ENCODE results near the gene TRPV2.

TRPV2 gene

GRCh38 chr17:16406742-16407674 is 8.4 kb upstream of the TRPV2 start:
- DNase-seq (ENCODE audit: extremely low read depth in 1 of 2, low read depth in 1 of 2) = no peak

GRCh38 chr17:16407911-16408588 is 7.3 kb upstream of the TRPV2 start:
- no peak for DNase-seq (ENCODE audit: extremely low read depth in 1 of 2, low read depth in 1 of 2)

GRCh38 chr17:16417399-16417798 is 2.0 kb downstream of the TRPV2 start:
- no peak for DNase-seq (ENCODE audit: extremely low read depth in 1 of 2, low read depth in 1 of 2)

- no peak for DNase-seq (ENCODE audit: extremely low read depth in 1 of 2, low read depth in 1 of 2)
Measured at GRCh38 chr17:16417896-16418684, 2.7 kb downstream of the TRPV2 start.

- DNase-seq (ENCODE audit: extremely low read depth in 1 of 2, low read depth in 1 of 2) = no peak
Measured at GRCh38 chr17:16418685-16419068, 3.3 kb downstream of the TRPV2 start.

GRCh38 chr17:16419074-16419928 is 3.9 kb downstream of the TRPV2 start:
- DNase-seq (ENCODE audit: extremely low read depth in 1 of 2, low read depth in 1 of 2) = no peak

- no peak for DNase-seq (ENCODE audit: extremely low read depth in 1 of 2, low read depth in 1 of 2)
Measured at GRCh38 chr17:16419929-16420271, 4.5 kb downstream of the TRPV2 start.

GRCh38 chr17:16422416-16422815 is 7.0 kb downstream of the TRPV2 start:
- DNase-seq (ENCODE audit: extremely low read depth in 1 of 2, low read depth in 1 of 2) = no peak

GRCh38 chr17:16423226-16423872 is 8.0 kb downstream of the TRPV2 start:
- DNase-seq (ENCODE audit: extremely low read depth in 1 of 2, low read depth in 1 of 2) = no peak

GRCh38 chr17:16425202-16425601 is 9.8 kb downstream of the TRPV2 start:
- DNase-seq (ENCODE audit: extremely low read depth in 1 of 2, low read depth in 1 of 2) = no peak

GRCh38 chr17:16425698-16426659 is 10.6 kb downstream of the TRPV2 start:
- no peak for DNase-seq (ENCODE audit: extremely low read depth in 1 of 2, low read depth in 1 of 2)

- DNase-seq (ENCODE audit: extremely low read depth in 1 of 2, low read depth in 1 of 2) = no peak
Measured at GRCh38 chr17:16427020-16427419, 11.6 kb downstream of the TRPV2 start.

GRCh38 chr17:16428098-16428882 is 12.9 kb downstream of the TRPV2 start:
- DNase-seq (ENCODE audit: extremely low read depth in 1 of 2, low read depth in 1 of 2) = no peak

- DNase-seq (ENCODE audit: extremely low read depth in 1 of 2, low read depth in 1 of 2) = no peak
Measured at GRCh38 chr17:16429083-16429482, 13.7 kb downstream of the TRPV2 start.

GRCh38 chr17:16430650-16431049 is 15.3 kb downstream of the TRPV2 start:
- DNase-seq (ENCODE audit: extremely low read depth in 1 of 2, low read depth in 1 of 2) = no peak

- DNase-seq (ENCODE audit: extremely low read depth in 1 of 2, low read depth in 1 of 2) = no peak
Measured at GRCh38 chr17:16432017-16432416, 16.6 kb downstream of the TRPV2 start.

- no peak for DNase-seq (ENCODE audit: extremely low read depth in 1 of 2, low read depth in 1 of 2)
Measured at GRCh38 chr17:16433514-16433913, 18.1 kb downstream of the TRPV2 start.

GRCh38 chr17:16434662-16435061 is 19.3 kb downstream of the TRPV2 start:
- no peak for DNase-seq (ENCODE audit: extremely low read depth in 1 of 2, low read depth in 1 of 2)
